ENCODE results near the gene B3GNT5. TPM values are rescaled to one million over a fixed set of nuclear protein-coding genes. Genes with fewer than 3 reads are reported as not detected.

Gene B3GNT5
- polyA plus RNA-seq, 6 donors from 2014 or later, result 0.17 to 0.41 TPM; not detected in 4

GRCh38 chr3:183244219-183244618 is 8.8 kb upstream of the B3GNT5 start:
- no peak overlapping the region for H3K27ac Mint-ChIP-seq
- H3K4me1 Mint-ChIP-seq, result peaks cover 0 to 5% (median 0%) of the 10 kb centered on the region in 3 donors
- peaks cover 9 to 39% of the 10 kb centered on the region in 2 donors for H3K36me3 Mint-ChIP-seq
- H3K4me3 Mint-ChIP-seq, result no peak overlapping the region
- ATAC-seq (ENCODE audit: low read depth in 2 of 2), result no peak
- peaks cover 35 to 40% (median 38%) of the 10 kb centered on the region in 3 donors for H3K27me3 Mint-ChIP-seq
- DNase-seq, result no peak
- H3K9me3 Mint-ChIP-seq, result peaks cover 17 to 44% (median 24%) of the 10 kb centered on the region in 7 donors

DNA sequence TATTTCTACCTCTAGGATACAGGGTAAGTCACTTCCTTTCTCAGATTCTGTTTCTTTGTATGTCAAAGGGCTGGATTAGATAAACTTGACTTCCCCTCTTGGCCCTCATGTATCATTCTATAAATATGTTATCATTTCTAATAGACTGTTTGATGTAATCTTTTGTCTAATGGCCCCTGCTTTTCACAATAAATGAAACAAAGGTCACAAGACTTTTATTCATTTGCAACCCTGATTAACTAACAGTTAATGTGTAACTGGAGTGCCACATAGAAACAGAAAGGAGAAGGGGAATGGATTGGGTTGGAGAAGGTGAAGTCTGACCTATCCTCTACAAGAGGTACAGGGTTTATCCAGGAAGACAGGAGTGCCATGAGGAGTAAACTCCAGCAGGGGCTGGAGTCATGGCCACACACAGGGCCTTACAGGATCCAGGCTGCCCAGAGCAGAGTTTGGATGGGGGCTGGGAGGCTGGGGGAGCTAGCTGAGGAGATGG is 8.0 kb upstream of the B3GNT5 start:
- Mint-ChIP-seq H3K9me3 (peaks cover 17 to 39% (median 22%) of the 10 kb centered on the region in 7 donors), H3K4me3 (no peak overlapping the region), H3K36me3 (peaks cover 9 to 32% of the 10 kb centered on the region in 2 donors), H3K27ac (no peak overlapping the region), H3K27me3 (peaks cover 31 to 37% (median 35%) of the 10 kb centered on the region in 3 donors), H3K4me1 (peaks cover 0 to 5% (median 0%) of the 10 kb centered on the region in 3 donors)
- DNase-seq (no peak), ATAC-seq (ENCODE audit: low read depth in 2 of 2) (no peak)

GRCh38 chr3:183247011-183247589 is 6.0 kb upstream of the B3GNT5 start:
- peaks cover 16 to 25% (median 22%) of the 10 kb centered on the region in 3 donors for H3K27me3 Mint-ChIP-seq
- H3K4me1 Mint-ChIP-seq, result peaks cover 0 to 5% (median 0%) of the 10 kb centered on the region in 3 donors
- DNase-seq, result no peak
- peaks cover 3 to 14% of the 10 kb centered on the region in 2 donors for H3K36me3 Mint-ChIP-seq
- peaks cover 4 to 23% (median 15%) of the 10 kb centered on the region in 7 donors for H3K9me3 Mint-ChIP-seq
- H3K4me3 Mint-ChIP-seq, result no peak overlapping the region
- H3K27ac Mint-ChIP-seq, result no peak overlapping the region
- no peak for ATAC-seq (ENCODE audit: low read depth in 2 of 2)

- no peak for ATAC-seq (ENCODE audit: low read depth in 2 of 2)
- Mint-ChIP-seq H3K9me3 (peaks cover 0 to 5% (median 0%) of the 10 kb centered on the region in 7 donors), H3K27me3 (peaks cover 17 to 26% (median 25%) of the 10 kb centered on the region in 3 donors), H3K4me3 (no peak overlapping the region), H3K36me3 (no peaks in the 10 kb centered on the region), H3K4me1 (peaks cover 2 to 8% (median 6%) of the 10 kb centered on the region in 3 donors), H3K27ac (peak overlapping the region in 1 of 6 donors; percentile 85)
- no peak for DNase-seq
Observed at GRCh38 chr3:183249006-183249718, 3.9 kb upstream of the B3GNT5 start.

DNA sequence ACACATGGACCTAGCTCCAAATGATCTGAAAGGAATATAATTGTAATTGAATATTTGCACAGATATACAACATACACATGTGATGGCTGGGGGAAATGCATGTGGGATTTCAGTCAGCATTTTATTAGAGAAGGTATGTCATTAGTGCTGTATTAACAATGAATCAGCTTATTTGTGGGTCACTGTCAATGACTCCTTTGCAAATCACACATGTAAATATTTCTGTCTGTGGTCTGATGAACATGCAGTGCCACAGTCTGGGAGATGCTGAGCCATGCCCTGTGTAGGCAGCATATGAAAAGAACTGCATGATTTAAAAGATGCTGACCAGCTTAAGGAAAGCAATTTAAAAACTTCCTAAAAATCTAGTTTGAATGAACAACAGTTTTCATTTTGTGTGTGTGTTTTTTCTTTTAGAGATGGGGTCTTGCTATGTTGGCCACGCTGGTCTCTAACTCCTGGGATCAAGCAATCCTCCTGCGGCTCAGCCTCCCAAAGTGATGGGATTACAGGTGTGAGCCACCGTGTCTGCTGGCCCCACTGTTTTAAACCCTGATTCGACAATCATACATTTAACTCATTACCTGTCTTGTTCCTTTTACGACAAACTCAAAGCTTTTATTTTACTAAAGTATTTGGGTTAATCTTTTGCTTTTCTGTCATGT is 803 bp upstream of the B3GNT5 start:
- no peak for ATAC-seq (ENCODE audit: low read depth in 2 of 2)
- peaks cover 32 to 48% (median 41%) of the 10 kb centered on the region in 3 donors for H3K27me3 Mint-ChIP-seq
- H3K4me3 Mint-ChIP-seq, result peak overlapping the region in 6 of 8 donors; percentile 43 to 77 (median 70)
- H3K27ac Mint-ChIP-seq, result no peak overlapping the region
- no peak for DNase-seq
- H3K4me1 Mint-ChIP-seq, result peaks cover 4 to 8% (median 6%) of the 10 kb centered on the region in 3 donors
- H3K9me3 Mint-ChIP-seq, result peaks cover 0 to 8% (median 0%) of the 10 kb centered on the region in 7 donors
- H3K36me3 Mint-ChIP-seq, result no peaks in the 10 kb centered on the region

GRCh38 chr3:183253528-183254486 is 754 bp downstream of the B3GNT5 start:
- no peaks in the 10 kb centered on the region for H3K36me3 Mint-ChIP-seq
- peaks cover 0 to 8% (median 0%) of the 10 kb centered on the region in 7 donors for H3K9me3 Mint-ChIP-seq
- DNase-seq (no peak), ATAC-seq (ENCODE audit: low read depth in 2 of 2) (peak; percentile 38 to 47)
- H3K27ac Mint-ChIP-seq, result peak overlapping the region in 2 of 6 donors; percentile 39 to 73
- H3K4me1 Mint-ChIP-seq, result peaks cover 6 to 10% (median 10%) of the 10 kb centered on the region in 3 donors
- H3K4me3 Mint-ChIP-seq, result peak overlapping the region in 7 of 8 donors; percentile 74 to 87 (median 83)
- peaks cover 41 to 60% (median 45%) of the 10 kb centered on the region in 3 donors for H3K27me3 Mint-ChIP-seq

DNA sequence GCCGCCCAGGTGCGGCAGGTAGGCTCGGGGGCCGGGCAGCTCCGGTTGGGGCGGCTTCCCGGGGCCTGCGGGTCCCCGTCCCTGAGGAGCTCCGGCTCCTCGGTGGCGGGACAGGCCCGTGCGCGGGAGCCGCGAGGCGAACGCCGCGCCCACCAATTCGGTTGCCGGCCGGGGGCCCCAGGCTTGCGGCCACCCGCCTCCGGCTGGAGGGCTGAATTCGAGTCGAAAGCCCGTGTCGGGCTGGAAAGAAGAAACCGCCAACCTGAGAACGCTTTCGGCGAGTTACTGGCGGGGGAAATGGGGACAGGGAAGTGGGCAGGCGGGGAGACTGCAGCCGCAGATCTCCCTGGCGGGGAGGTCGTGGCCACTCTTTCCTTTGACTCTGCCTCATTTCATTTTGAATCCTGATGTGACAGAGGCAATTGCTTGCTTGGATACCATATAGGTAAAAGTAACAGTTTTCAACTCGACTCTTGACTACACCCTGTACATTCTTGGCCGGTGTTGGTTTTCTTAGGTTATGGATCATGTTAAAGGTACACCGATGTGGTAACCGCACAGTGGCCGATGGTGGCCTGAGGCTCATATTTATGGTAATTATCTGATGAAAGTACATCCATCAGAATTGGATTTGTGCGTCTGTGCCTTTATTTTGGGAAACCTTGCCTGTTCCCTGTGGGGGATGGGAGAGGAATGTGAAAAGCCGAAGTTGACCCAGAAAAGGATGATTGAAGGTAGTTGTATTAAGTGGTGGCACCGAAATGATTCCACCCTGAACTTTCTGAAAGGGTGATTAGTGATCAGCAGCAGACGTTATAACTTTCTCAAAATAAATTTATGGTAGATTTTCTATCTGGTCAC is 1.7 kb downstream of the B3GNT5 start:
- Mint-ChIP-seq H3K9me3 (peaks cover 0 to 8% (median 0%) of the 10 kb centered on the region in 7 donors), H3K27me3 (peaks cover 39 to 51% (median 41%) of the 10 kb centered on the region in 3 donors), H3K4me3 (peak overlapping the region; percentile 45 to 81 (median 70)), H3K27ac (peak overlapping the region in 1 of 6 donors; percentile 51), H3K36me3 (no peaks in the 10 kb centered on the region), H3K4me1 (peaks cover 11 to 16% (median 15%) of the 10 kb centered on the region in 3 donors)
- ATAC-seq (ENCODE audit: low read depth in 2 of 2) (peak; percentile 44 to 49), DNase-seq (no peak)

DNA sequence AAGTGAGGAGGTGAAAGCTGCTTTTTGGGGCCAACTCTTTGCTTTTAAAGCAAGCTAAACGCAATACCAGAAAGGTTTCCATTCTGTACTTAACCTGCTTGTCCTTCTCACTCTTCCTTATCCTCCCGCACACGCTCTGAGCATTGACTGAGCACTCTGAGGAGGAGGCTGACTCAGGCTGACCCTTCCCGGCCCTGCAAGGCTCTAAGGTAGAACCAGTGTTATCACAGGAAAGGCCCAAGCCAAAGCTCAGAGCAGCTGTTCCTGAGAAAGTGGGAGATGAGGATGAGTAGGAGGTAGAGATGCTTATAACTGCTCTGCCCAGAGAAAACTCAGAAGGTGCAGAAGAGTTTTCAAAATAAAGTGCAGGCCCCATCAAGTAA is 2.3 kb downstream of the B3GNT5 start:
- DNase-seq (no peak), ATAC-seq (ENCODE audit: low read depth in 2 of 2) (no peak)
- Mint-ChIP-seq H3K27ac (no peak overlapping the region), H3K27me3 (peaks cover 40 to 46% (median 41%) of the 10 kb centered on the region in 3 donors), H3K4me3 (peak overlapping the region in 7 of 8 donors; percentile 45 to 81 (median 68)), H3K36me3 (no peaks in the 10 kb centered on the region), H3K4me1 (peaks cover 18 to 22% (median 21%) of the 10 kb centered on the region in 3 donors), H3K9me3 (peaks cover 0 to 8% (median 0%) of the 10 kb centered on the region in 7 donors)

DNA sequence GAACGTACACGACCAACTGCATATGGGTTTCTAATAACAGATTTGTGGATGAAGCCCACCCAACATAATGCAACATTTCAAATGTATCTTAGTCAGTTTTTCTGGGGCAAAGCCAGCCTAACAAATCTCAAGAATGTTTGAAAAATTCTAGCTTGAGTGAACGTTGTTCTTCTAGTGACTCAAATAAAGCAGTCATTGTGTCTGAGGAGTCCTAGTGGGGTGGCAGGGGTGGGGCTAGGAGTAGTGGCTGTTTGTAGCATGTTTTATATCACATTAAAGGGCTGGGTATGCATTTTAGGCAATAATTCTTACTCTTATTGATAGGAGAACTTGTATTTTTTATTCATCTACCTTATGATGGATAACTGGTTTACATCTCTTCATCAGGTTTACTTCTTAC is 6.0 kb downstream of the B3GNT5 start:
- H3K27ac Mint-ChIP-seq, result peak overlapping the region in 1 of 6 donors; percentile 86
- ATAC-seq (ENCODE audit: low read depth in 2 of 2) (no peak), DNase-seq (no peak)
- H3K36me3 Mint-ChIP-seq, result no peaks in the 10 kb centered on the region
- H3K4me3 Mint-ChIP-seq, result no peak overlapping the region
- H3K27me3 Mint-ChIP-seq, result peaks cover 36 to 40% (median 36%) of the 10 kb centered on the region in 3 donors
- H3K4me1 Mint-ChIP-seq, result peaks cover 17 to 26% (median 26%) of the 10 kb centered on the region in 3 donors
- peaks cover 0 to 8% (median 0%) of the 10 kb centered on the region in 7 donors for H3K9me3 Mint-ChIP-seq

- DNase-seq, result no peak
- Mint-ChIP-seq H3K4me1 (peaks cover 17 to 26% (median 26%) of the 10 kb centered on the region in 3 donors), H3K27ac (peak overlapping the region in 3 of 6 donors; percentile 5 to 86 (median 18)), H3K27me3 (peaks cover 35 to 40% (median 36%) of the 10 kb centered on the region in 3 donors), H3K36me3 (no peaks in the 10 kb centered on the region), H3K9me3 (peaks cover 0 to 8% (median 0%) of the 10 kb centered on the region in 7 donors), H3K4me3 (peak overlapping the region in 5 of 8 donors; percentile 35 to 77 (median 67))
- peak in 1 of 2 donors; percentile 14 for ATAC-seq (ENCODE audit: low read depth in 2 of 2)
Observed at GRCh38 chr3:183259621-183260020, 6.6 kb downstream of the B3GNT5 start.

DNA sequence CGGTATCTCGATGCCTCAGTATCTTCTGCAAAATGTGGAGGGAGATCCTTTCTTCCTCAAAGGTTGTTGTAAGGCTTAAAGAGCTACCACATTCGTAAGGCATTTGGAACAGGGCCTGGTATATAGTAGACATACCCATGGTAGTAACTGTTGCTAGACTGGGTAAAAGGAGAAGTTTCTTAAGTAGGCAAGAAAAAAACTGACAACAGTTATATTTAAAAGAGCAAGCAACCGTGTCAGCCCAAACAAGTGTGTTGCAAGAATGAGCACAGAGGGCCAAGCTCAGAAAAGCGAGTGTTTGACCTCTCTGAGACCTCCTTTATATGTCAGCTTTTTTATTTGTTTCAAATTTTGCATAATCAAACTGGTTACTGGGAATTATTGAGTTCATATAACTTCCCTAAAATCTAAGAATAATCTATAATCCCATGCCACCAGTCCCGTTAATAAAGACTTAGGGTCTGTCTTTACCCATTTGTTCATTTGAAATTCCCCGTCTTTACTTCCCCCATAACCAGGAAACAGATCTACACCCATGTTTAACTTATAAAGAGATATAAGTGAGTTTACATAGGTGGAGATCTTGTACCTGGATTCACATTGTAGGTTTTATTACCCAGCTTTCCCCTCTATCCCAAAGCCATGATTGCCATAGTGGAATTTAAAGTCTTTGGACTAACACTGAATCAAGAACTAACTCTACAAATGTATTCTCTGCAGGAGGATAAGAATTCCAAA is 7.3 kb downstream of the B3GNT5 start:
- peak; percentile 91 to 94 for ATAC-seq (ENCODE audit: low read depth in 2 of 2)
- peaks cover 28 to 33% (median 29%) of the 10 kb centered on the region in 3 donors for H3K27me3 Mint-ChIP-seq
- H3K9me3 Mint-ChIP-seq, result peaks cover 0 to 2% (median 0%) of the 10 kb centered on the region in 7 donors
- peak overlapping the region in 2 of 6 donors; percentile 18 to 89 for H3K27ac Mint-ChIP-seq
- peak overlapping the region in 7 of 8 donors; percentile 35 to 77 (median 56) for H3K4me3 Mint-ChIP-seq
- H3K4me1 Mint-ChIP-seq, result peaks cover 17 to 26% (median 20%) of the 10 kb centered on the region in 3 donors
- peak; percentile 37 for DNase-seq
- no peaks in the 10 kb centered on the region for H3K36me3 Mint-ChIP-seq
